HG03432 (cell line): ENCODE data around the gene PLXDC1.
"Not testable (repeated sequence)": the region's sequence is repeated elsewhere in the genome, so short reads cannot be mapped to it uniquely, and the experiment has no call there.

Experiments used
- ATAC-seq: cut with Tn5 transposase; IDR thresholded peaks from one replicate; pipeline ENCODE4 v1.9.1; 2021; ENCODE audit warnings: mild to moderate bottlenecking, moderate library complexity; ENCODE audit not compliant: unreplicated experiment

PLXDC1 gene

GRCh38 chr17:39183045-39183444, 31.6 kb upstream of the PLXDC1 start:
- no peak for ATAC-seq

- ATAC-seq, result no peak
These were observed 29.9 kb upstream of the PLXDC1 start for GRCh38 chr17:39181303-39181702.

- no peak for ATAC-seq
These were observed 27.1 kb upstream of the PLXDC1 start for GRCh38 chr17:39178536-39178935.

GRCh38 chr17:39177256-39177655, 25.8 kb upstream of the PLXDC1 start:
- ATAC-seq, result no peak

GRCh38 chr17:39175695-39176093, 24.3 kb upstream of the PLXDC1 start:
- ATAC-seq, result no peak

- no peak for ATAC-seq
These were observed 23.7 kb upstream of the PLXDC1 start for GRCh38 chr17:39174920-39175694.

GRCh38 chr17:39173526-39174274, 22.3 kb upstream of the PLXDC1 start:
- ATAC-seq, result no peak

- ATAC-seq, result no peak
These were observed 21.6 kb upstream of the PLXDC1 start for GRCh38 chr17:39173080-39173479.

GRCh38 chr17:39171933-39172332, 20.5 kb upstream of the PLXDC1 start:
- no peak for ATAC-seq

GRCh38 chr17:39170558-39170957, 19.1 kb upstream of the PLXDC1 start:
- no peak for ATAC-seq

- no peak for ATAC-seq
These were observed 18.7 kb upstream of the PLXDC1 start for GRCh38 chr17:39170109-39170508.

- ATAC-seq, result no peak
These were observed 18.1 kb upstream of the PLXDC1 start for GRCh38 chr17:39169518-39169917.

- ATAC-seq, result no peak
These were observed 17.7 kb upstream of the PLXDC1 start for GRCh38 chr17:39169101-39169500.

GRCh38 chr17:39168503-39168902, 17.1 kb upstream of the PLXDC1 start:
- not testable (repeated sequence) for ATAC-seq

- no peak for ATAC-seq
These were observed 16.0 kb upstream of the PLXDC1 start for GRCh38 chr17:39167476-39167875.

- ATAC-seq, result no peak
These were observed 15.2 kb upstream of the PLXDC1 start for GRCh38 chr17:39166437-39167335.

GRCh38 chr17:39165841-39166349, 14.5 kb upstream of the PLXDC1 start, which contains the start of gene ARL5C:
Gene ARL5C, minus strand, starts transcription at chr17:39166161. Its CDS starts 401 bp downstream, at chr17:39165760.
- ATAC-seq, result no peak

- no peak for ATAC-seq
These were observed 13.9 kb upstream of the PLXDC1 start for GRCh38 chr17:39165178-39165840.

GRCh38 chr17:39164675-39165143, 13.3 kb upstream of the PLXDC1 start:
- peak; percentile 82 for ATAC-seq

- no peak for ATAC-seq
These were observed 10.5 kb upstream of the PLXDC1 start for GRCh38 chr17:39161962-39162361.
